Panc1 (cell line): ENCODE results near the gene OR6Y1. TPM values are rescaled to one million over a fixed set of nuclear protein-coding genes. Genes with fewer than 3 reads are reported as not detected.

Source experiments
- ATAC-seq: fragments of 200-7000 bp; cut with Tn5 transposase; 2 replicates; pipeline ENCODE4 v1.9.1; 2020; ENCODE audit warnings: mild to moderate bottlenecking, moderate library complexity
- BruUV-seq: library from RNA; stranded (reverse); fragments of 400-500 nt; replicated peaks from 2 replicates; lab custom pipeline; 2021; lab: Mats Ljungman, UMichigan
- CTCF ChIA-PET: fragments of 300-600 bp; sonication (Branson Sonifier 250); formaldehyde crosslinking; loops from one replicate; lab custom pipeline; 2022; ENCODE audit warnings: antibody characterized with exemption; lab: Charles Lee
- POLR2A ChIA-PET: fragments of 300-600 bp; sonication (Branson Sonifier 250); formaldehyde crosslinking; loops from one replicate; lab custom pipeline; 2022; ENCODE audit warnings: antibody characterized with exemption; lab: Charles Lee
- DNase-seq: peaks from one replicate; pipeline ENCODE4 v3.0.0-alpha.2; 2010; ENCODE audit warnings: low read depth, low spot score
- H3K27ac ChIP-seq: 2 replicates; pipeline ENCODE4 v1.5.1; 2011; ENCODE audit warnings: mild to moderate bottlenecking, low read length, inconsistent platforms
- H3K27me3 ChIP-seq: fragments of 200-500 bp; sonication (Bioruptor generic); 2 replicates; pipeline ENCODE4 v1.6.0; 2014; ENCODE audit warnings: low read length, inconsistent platforms; ENCODE audit not compliant: control insufficient read depth, insufficient read depth
- H3K36me3 ChIP-seq: fragments of 200-500 bp; sonication (Bioruptor generic); 2 replicates; pipeline ENCODE4 v1.5.1; 2014; ENCODE audit warnings: inconsistent platforms, mild to moderate bottlenecking, low read length, moderate library complexity; ENCODE audit not compliant: control insufficient read depth, insufficient read depth
- H3K4me1 ChIP-seq: 2 replicates; pipeline ENCODE4 v1.5.1; 2011; ENCODE audit warnings: inconsistent platforms, mild to moderate bottlenecking, low read length, moderate library complexity; ENCODE audit not compliant: control insufficient read depth, insufficient read depth
- H3K4me3 ChIP-seq, 2 experiments: 2 replicates each; pipeline ENCODE4 v1.5.1; 2011 to 2012; ENCODE audit warnings: low read depth in 2 of 2, low read length in 2 of 2, mild to moderate bottlenecking in 2 of 2, inconsistent platforms in 1 of 2, moderate library complexity in 1 of 2
- H3K9me3 ChIP-seq: fragments of 200-500 bp; sonication (Bioruptor generic); 2 replicates; pipeline ENCODE4 v1.5.1; 2014; ENCODE audit warnings: low read depth, mild to moderate bottlenecking, inconsistent platforms, low read length, moderate library complexity; ENCODE audit not compliant: control insufficient read depth, insufficient read depth
- POLR2AphosphoS5 ChIP-seq: IDR thresholded peaks from 2 replicates; pipeline ENCODE4 v1.6.1; 2012; ENCODE audit warnings: mild to moderate bottlenecking, low read depth, low read length, moderate library complexity
- SIN3A ChIP-seq: IDR thresholded peaks from 2 replicates; pipeline ENCODE4 v1.6.1; 2012; ENCODE audit warnings: low read depth, mild to moderate bottlenecking, low read length, moderate library complexity, borderline replicate concordance; ENCODE audit not compliant: insufficient read depth
- TCF7L2 ChIP-seq: IDR thresholded peaks from 2 replicates; pipeline ENCODE4 v1.6.1; 2011; ENCODE audit warnings: mild to moderate bottlenecking, low read depth, low read length, inconsistent platforms
- in situ Hi-C: cut with HindIII; loops from 2 replicates; pipeline ENCODE4 v1.10.0; 2016; ENCODE audit warnings: low sequenced_read_pairs, low pct_unique_long_range_greater_than_20kb
- intact Hi-C: fragments of 100-400 bp; cut with micrococcal nuclease; formaldehyde crosslinking; loops from one replicate; pipeline ENCODE4 v1.10.0; 2022; ENCODE audit not compliant: unreplicated experiment
- total RNA-seq: library from RNA; stranded (reverse); gene quantifications from one replicate; pipeline ENCODE4 v1.2.1, GENCODE V29; 2021; ENCODE audit not compliant: unreplicated experiment
- TF ChIP-seq, protein P1 (sequence below), 2 experiments: IDR thresholded peaks; 2 replicates each; pipeline ENCODE4 v1.6.1; 2011 to 2012; ENCODE audit warnings: low read depth in 2 of 2, control low read depth in 1 of 2, low read length in 1 of 2, mild to moderate bottlenecking in 1 of 2, moderate library complexity in 1 of 2; ENCODE audit not compliant: insufficient read depth in 1 of 2
- TF ChIP-seq, protein P2 (sequence below): fragments of 450-650 bp; IDR thresholded peaks from 2 replicates; pipeline ENCODE4 v1.5.1; 2017; ENCODE audit warnings: mild to moderate bottlenecking

OR6Y1 gene
- total RNA-seq, 1 experiment from 2014 or later, result not detected

DNA sequence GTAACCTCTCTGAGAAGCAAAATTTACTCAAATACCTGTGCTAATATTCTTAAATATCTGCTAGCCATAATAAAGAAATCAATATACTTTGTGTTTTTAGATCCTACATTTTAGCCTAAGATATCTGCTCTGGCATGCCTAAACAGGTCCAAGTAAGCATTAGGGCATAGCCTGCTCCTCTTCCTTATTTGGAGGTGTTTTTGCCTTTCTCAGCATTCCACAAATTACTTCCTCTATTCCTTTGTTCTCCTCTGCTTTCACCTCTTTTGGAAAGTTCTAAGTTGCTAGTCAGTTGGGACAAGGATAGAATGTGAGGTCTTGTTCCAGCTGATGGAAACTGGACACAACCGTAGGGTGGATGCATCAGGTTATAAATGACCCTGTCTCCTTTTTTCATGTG is 32.7 kb upstream of the OR6Y1 start:
- Histone ChIP-seq H3K36me3 (no peaks in the 10 kb centered on the region), H3K4me1 (no peaks in the 10 kb centered on the region), H3K27me3 (no peaks in the 10 kb centered on the region), H3K27ac (no peak overlapping the region), H3K4me3 (no peak overlapping the region), H3K9me3 (no peaks in the 10 kb centered on the region; the same call in 1 of the 2 replicates)
- ATAC-seq (no peak), DNase-seq (no peak)
- POLR2A ChIA-PET, result no interaction called here
- TF ChIP-seq POLR2AphosphoS5 (no peak), SIN3A (no peak), TCF7L2 (no peak)
- TF ChIP-seq, protein P1, sequence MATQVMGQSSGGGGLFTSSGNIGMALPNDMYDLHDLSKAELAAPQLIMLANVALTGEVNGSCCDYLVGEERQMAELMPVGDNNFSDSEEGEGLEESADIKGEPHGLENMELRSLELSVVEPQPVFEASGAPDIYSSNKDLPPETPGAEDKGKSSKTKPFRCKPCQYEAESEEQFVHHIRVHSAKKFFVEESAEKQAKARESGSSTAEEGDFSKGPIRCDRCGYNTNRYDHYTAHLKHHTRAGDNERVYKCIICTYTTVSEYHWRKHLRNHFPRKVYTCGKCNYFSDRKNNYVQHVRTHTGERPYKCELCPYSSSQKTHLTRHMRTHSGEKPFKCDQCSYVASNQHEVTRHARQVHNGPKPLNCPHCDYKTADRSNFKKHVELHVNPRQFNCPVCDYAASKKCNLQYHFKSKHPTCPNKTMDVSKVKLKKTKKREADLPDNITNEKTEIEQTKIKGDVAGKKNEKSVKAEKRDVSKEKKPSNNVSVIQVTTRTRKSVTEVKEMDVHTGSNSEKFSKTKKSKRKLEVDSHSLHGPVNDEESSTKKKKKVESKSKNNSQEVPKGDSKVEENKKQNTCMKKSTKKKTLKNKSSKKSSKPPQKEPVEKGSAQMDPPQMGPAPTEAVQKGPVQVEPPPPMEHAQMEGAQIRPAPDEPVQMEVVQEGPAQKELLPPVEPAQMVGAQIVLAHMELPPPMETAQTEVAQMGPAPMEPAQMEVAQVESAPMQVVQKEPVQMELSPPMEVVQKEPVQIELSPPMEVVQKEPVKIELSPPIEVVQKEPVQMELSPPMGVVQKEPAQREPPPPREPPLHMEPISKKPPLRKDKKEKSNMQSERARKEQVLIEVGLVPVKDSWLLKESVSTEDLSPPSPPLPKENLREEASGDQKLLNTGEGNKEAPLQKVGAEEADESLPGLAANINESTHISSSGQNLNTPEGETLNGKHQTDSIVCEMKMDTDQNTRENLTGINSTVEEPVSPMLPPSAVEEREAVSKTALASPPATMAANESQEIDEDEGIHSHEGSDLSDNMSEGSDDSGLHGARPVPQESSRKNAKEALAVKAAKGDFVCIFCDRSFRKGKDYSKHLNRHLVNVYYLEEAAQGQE (IDR thresholded peaks at IDR 0.05; ENCODE audit: insufficient read depth in 1 of 2, low read depth in 2 of 2, low read length in 1 of 2), result no peak
- CTCF ChIA-PET, result no interaction called here
- in situ Hi-C loops, result no loop called here
- intact Hi-C loops, result no loop called here
- BruUV-seq, result no TSS peak

DNA sequence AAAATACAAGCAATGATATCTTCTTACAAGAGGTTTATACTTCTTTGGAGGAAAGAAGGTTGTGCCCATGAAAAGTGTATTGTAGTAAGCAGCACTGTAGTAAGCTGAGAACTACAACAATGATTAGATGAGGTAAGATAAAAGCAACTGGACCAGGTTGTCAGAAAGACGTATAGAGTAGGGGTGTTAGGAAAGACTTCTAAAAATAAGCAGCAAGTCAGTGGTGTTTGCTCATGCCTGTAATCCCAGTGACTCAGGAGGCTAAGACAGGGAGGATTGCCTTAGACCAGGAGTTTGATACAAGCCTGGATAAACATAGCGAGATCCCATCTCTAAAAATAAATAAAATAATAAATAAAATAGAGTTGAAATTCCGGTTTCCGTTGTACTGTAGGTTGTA is 29.8 kb upstream of the OR6Y1 start:
- no peak for TF ChIP-seq SIN3A
- TF ChIP-seq TCF7L2, result no peak
- no peak for TF ChIP-seq POLR2AphosphoS5
- TF ChIP-seq, protein P1 (IDR thresholded peaks at IDR 0.05; ENCODE audit: insufficient read depth in 1 of 2, low read depth in 2 of 2, low read length in 1 of 2), result no peak
- TF ChIP-seq, protein P2, sequence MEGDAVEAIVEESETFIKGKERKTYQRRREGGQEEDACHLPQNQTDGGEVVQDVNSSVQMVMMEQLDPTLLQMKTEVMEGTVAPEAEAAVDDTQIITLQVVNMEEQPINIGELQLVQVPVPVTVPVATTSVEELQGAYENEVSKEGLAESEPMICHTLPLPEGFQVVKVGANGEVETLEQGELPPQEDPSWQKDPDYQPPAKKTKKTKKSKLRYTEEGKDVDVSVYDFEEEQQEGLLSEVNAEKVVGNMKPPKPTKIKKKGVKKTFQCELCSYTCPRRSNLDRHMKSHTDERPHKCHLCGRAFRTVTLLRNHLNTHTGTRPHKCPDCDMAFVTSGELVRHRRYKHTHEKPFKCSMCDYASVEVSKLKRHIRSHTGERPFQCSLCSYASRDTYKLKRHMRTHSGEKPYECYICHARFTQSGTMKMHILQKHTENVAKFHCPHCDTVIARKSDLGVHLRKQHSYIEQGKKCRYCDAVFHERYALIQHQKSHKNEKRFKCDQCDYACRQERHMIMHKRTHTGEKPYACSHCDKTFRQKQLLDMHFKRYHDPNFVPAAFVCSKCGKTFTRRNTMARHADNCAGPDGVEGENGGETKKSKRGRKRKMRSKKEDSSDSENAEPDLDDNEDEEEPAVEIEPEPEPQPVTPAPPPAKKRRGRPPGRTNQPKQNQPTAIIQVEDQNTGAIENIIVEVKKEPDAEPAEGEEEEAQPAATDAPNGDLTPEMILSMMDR, result no peak
- Histone ChIP-seq H3K4me1 (no peaks in the 10 kb centered on the region), H3K9me3 (no peaks in the 10 kb centered on the region; the same call in 1 of the 2 replicates), H3K27ac (no peak overlapping the region), H3K27me3 (no peaks in the 10 kb centered on the region), H3K36me3 (no peaks in the 10 kb centered on the region), H3K4me3 (no peak overlapping the region)
- no TSS peak for BruUV-seq
- CTCF ChIA-PET, result no interaction called here
- POLR2A ChIA-PET, result no interaction called here
- ATAC-seq (no peak), DNase-seq (no peak)
- intact Hi-C loops (no loop called here), in situ Hi-C loops (no loop called here)
